Fibroblast of peridontal ligament (primary cell): ENCODE measurements around the gene TBC1D8.

Experiments
- DNase-seq: peaks from one replicate; pipeline ENCODE4 v3.0.0-alpha.2; 2010; ENCODE audit errors: extremely low read depth

TBC1D8 gene

GRCh38 chr2:101135412-101136296, 15.5 kb downstream of the TBC1D8 start:
- no peak for DNase-seq

DNA sequence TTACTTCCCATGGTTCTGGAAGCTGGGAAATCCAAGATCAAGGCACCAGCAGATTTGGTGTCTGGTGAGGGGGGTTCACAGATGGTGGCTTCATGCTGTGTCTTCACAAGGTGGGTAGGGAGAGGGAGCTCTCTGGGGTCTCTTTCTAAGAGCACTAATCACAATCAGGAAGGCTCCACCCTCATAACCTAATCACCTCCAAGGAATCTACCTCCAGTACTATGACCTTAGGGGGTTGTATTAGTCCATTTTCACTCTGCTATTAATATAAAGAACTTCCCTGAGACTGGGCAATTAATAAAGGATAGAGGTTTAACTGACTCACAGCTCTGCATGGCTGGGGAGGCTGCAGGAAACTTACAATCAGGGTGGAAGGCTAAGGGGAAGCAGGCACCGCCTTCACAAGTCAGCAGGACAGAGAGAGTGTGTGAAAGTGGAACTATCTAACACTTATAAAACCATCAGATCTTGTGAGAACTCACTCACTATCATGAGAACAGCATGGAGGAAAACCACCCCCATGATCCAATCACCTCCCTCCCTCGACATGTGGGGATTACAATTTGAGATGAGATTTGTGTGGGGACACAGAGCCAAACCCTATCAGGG, 17.6 kb downstream of the TBC1D8 start:
- no peak for DNase-seq

- DNase-seq, result no peak
Observed at GRCh38 chr2:101132202-101132601, 19.0 kb downstream of the TBC1D8 start.

- DNase-seq, result no peak
Observed at GRCh38 chr2:101130081-101130480, 21.1 kb downstream of the TBC1D8 start.

- DNase-seq, result no peak
Observed at GRCh38 chr2:101127319-101128056, 23.7 kb downstream of the TBC1D8 start.

- no peak for DNase-seq
Observed at GRCh38 chr2:101125808-101126207, 25.4 kb downstream of the TBC1D8 start.

GRCh38 chr2:101125374-101125773, 25.8 kb downstream of the TBC1D8 start:
- DNase-seq, result peak; percentile 61

DNA sequence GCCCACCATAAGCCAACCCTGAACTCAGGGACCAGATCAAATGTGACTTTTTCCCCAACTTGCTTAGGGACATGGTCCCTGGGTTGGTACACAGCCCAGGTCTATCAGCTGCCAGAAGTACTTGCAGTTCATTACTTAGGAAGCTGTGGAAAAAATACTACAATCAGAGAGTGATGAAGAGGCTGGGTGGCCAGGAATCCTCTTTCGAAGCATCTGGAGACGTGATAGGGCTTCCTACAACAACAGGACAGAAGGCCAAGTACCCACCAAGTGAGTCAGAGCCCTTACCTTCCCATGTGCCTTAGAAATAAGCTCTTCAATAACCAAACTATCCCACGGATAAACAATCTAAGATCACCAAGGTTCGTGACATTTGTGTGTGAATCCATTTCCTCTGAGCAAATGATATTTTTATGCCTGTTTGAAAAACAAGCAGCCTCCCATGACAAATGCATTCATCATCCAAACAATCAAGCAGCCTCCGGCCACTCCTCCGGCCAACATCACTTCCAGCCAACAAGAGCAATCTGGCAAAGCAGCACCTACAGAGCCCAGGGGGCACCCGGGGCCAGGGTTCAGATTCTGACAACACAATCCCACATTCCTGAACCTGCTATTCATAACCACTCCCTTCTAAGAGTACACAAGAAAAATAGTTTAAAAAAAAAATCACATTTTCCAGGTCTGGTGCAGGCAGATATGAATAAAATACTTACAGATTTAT, 26.4 kb downstream of the TBC1D8 start:
- peak; percentile 94 for DNase-seq

DNA sequence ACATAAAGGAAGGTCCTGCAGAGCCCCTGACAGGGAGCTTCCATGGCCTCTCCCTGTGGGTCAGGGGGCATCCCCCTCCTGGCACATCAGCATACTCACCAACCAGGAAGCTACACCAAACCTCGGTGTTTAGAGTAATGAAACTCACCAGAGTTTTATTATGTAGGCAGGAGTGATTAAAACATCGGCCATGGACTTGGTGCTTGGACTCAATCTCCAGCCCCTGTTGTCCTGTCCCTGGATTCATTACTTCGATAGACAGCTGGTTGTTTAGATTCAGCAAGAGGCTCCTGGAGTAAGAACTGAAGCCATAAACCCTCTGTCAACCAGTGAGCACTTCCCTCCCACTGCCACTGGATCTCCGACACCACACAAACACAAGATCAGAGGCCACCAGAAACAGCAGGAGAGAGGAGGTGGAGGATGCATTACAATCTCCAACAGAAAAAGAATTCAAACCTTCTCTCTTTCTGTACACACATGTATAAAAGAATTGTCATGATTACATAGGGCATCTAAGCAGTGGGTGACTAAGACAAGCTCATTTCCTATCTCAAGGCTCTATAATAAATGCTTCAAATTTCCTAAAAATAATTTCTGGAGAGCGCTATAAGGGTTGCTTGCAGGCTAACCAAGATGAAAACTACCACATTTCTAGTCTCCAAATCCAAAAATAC, 27.2 kb downstream of the TBC1D8 start:
- DNase-seq, result peak; percentile 39

- DNase-seq, result no peak
Observed at GRCh38 chr2:101121174-101121573, 30.0 kb downstream of the TBC1D8 start.

GRCh38 chr2:101120124-101120996, 30.8 kb downstream of the TBC1D8 start:
- DNase-seq, result peak; percentile 34

- DNase-seq, result peak; percentile 78
Observed at GRCh38 chr2:101119431-101119830, 31.8 kb downstream of the TBC1D8 start.

DNA sequence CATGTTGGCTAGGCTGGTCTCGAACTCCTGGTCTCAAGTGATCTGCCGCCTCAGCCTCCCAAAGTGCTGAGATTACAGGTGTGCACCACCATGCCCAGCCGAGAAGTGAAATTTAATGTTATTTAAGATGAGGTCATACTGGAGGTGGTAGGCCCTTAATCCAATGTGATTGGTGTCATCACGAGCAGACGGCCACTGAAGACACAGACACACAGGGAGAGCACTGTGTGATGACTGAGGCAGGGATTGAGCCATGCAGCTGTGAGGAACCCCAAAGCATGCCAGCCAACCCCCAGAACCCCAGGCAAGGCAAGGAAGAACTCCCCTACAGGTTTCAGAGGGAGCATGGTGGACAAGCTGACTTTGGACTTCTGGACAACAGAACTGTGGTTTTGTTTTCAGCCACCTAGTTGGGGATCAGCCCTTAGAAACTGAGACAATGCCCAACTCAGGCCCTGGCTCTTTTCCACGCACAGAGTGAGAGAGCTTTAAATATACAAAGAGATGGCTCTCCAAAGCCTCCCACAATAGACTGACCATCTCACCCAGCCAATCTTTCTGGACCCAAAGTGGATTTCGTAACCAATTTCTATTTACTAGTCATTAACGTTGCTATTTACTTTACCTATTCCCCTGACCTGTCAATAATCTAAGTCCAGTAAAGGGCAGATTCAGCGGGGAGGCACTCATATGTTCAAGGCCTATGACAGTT, 34.2 kb downstream of the TBC1D8 start:
- no peak for DNase-seq

DNA sequence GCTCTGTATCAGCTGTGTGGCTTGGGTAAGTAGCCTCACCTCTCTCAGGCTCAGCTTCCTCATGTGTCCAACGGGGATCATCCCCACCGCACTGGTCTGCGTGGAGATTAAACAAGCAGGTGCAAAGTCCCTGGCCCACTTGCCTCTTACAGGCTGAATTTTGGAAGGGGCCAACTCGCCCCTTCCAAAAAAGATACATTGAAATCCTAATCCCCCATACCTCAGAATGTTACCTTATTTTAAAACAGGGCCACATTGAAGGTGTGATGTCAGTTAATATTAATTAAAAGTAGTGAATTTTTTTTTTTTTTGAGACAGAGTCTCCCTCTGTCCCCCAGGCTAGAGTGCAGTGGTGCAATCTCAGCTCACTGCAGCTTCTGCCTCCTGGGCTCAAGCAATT, 34.8 kb downstream of the TBC1D8 start:
- no peak for DNase-seq

DNA sequence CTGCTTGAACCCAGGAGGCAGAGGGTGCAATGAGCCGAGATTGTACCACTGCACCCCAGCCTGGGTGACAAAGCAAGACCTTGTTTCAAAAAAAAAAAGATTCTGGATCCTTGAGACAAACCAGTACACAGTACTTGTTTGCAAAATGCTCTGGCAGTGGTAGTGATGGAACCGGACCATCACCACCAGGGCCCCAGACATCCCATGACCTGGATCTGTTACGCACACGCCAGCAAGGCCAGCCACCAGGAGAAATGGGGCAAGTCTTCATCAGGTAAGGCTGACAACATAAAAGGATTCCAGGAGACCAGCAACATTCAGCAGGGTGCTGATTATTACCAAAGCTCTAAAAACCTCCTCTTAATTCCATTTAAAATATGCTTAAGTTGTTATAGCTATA, 35.5 kb downstream of the TBC1D8 start:
- no peak for DNase-seq

DNA sequence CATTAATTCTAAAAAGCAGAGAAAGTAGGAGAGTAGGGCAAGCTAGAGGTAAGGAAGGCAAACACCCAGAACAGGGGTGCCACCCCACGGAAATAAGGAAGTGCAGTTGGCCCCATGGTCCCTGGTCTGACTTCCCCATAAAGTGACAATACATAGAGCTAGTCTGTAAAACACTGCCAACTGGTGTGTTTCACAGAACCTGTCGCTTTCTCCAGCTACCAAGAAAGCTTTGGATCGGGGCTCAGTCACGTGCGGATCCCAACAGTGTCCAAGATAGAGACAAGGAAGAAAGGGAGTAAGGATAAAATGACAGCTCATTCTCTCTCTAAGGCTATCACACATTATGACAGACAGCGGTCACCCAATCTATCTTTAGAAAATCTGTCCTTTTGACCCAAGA, 36.4 kb downstream of the TBC1D8 start:
- no peak for DNase-seq

GRCh38 chr2:101114268-101114783, 36.9 kb downstream of the TBC1D8 start:
- DNase-seq, result no peak

GRCh38 chr2:101113441-101114267, 37.5 kb downstream of the TBC1D8 start:
- DNase-seq, result peak; percentile 96

GRCh38 chr2:101112772-101113157, 38.4 kb downstream of the TBC1D8 start:
- DNase-seq, result no peak
